Gastrocnemius medialis (tissue), 4 donors: ENCODE results near the gene KCNQ4. TPM values are rescaled to one million over a fixed set of nuclear protein-coding genes. Genes with fewer than 3 reads are reported as not detected.

Source experiments
- ATAC-seq, 2 donors: fragments of 150-250 bp; one replicate each; pipeline ENCODE4 v1.9.1; 2016
- DNase-seq, 2 donors: peaks; one replicate each; pipeline ENCODE4 v3.0.0-alpha.2; 2019
- H3K27ac ChIP-seq, 4 donors: fragments of 200-600 bp; sonication (generic); 1 replicate in 1 of 4; 2 replicates in 3 of 4; pipeline ENCODE4 v1.5.1; 2016 to 2018; ENCODE audit warnings: mild to moderate bottlenecking in 2 of 4, moderate library complexity in 1 of 4
- H3K27me3 ChIP-seq, 3 donors: fragments of 200-600 bp; sonication (generic) in 2 of 3; 1 replicate in 1 of 3; 2 replicates in 2 of 3; pipeline versions ENCODE4 v1.5.1 to v1.6.0; 2016 to 2019; ENCODE audit warnings: mild to moderate bottlenecking in 1 of 3, moderate library complexity in 1 of 3
- H3K36me3 ChIP-seq, 2 donors: fragments of 200-600 bp; sonication (generic) in 1 of 2; one replicate each; pipeline ENCODE4 v1.5.1; 2017 to 2018
- H3K4me1 ChIP-seq, 2 donors: fragments of 200-600 bp; sonication (generic) in 1 of 2; one replicate each; pipeline ENCODE4 v1.5.1; 2016 to 2017; ENCODE audit warnings: mild to moderate bottlenecking in 2 of 2
- H3K4me3 ChIP-seq, 4 donors: fragments of 200-600 bp; sonication (generic) in 3 of 4; 1 replicate in 1 of 4; 2 replicates in 3 of 4; pipeline ENCODE4 v1.5.1; 2016 to 2019; ENCODE audit warnings: mild to moderate bottlenecking in 2 of 4
- H3K9me3 ChIP-seq, 3 donors: fragments of 200-600 bp; sonication (generic) in 2 of 3; 1 replicate in 1 of 3; 2 replicates in 2 of 3; pipeline ENCODE4 v1.5.1; 2016 to 2019
- CTCF ChIP-seq, 5 experiments: fragments of 450-650 bp in 3 of 5; fragments of 200-600 bp in 2 of 5; sonication (generic) in 2 of 5; IDR thresholded peaks in 4 of 5; conservative IDR thresholded peaks in 1 of 5; 1 replicate in 4 of 5; 2 replicates in 1 of 5; pipeline ENCODE4 v1.5.1; 2016 to 2019; ENCODE audit warnings: antibody characterized with exemption in 5 of 5, mild to moderate bottlenecking in 3 of 5, moderate library complexity in 3 of 5
- POLR2A ChIP-seq, 2 donors: fragments of 450-650 bp; IDR thresholded peaks; one replicate each; pipeline ENCODE4 v1.6.1; 2017; ENCODE audit warnings: antibody characterized with exemption in 2 of 2, mild to moderate bottlenecking in 2 of 2, moderate library complexity in 2 of 2
- in situ Hi-C, 4 donors: fragments of 200-750 bp; cut with MboI; loops; one replicate each; pipeline versions ENCODE4 v1.15.0 to v1.8.0; 2017; ENCODE audit warnings: low sequenced_read_pairs in 4 of 4
- intact Hi-C: fragments of 100-400 bp; cut with DNase I; formaldehyde crosslinking; loops from one replicate; pipeline ENCODE4 v1.15.1; 2023; ENCODE audit warnings: low total_unique reads
- total RNA-seq, 4 donors: library from RNA; depleted of rRNA; stranded (reverse); fragments of >200 nt; gene quantifications; one replicate each; pipeline versions ENCODE4 v1.1.0 to v1.2.3, GENCODE V29; 2016

Gene KCNQ4
- total RNA-seq, 4 donors from 2014 or later, result 2.9 to 8.2 (median 3.5) TPM

GRCh38 chr1:40880813-40881549 lies 97.4 kb downstream of the KCNQ4 start:
- Histone ChIP-seq H3K9me3 (no peaks in the 10 kb centered on the region), H3K27ac (no peak overlapping the region), H3K36me3 (no peaks in the 10 kb centered on the region), H3K4me3 (no peak overlapping the region), H3K27me3 (peaks cover 16 to 22% (median 16%) of the 10 kb centered on the region in 3 donors), H3K4me1 (peaks cover 0 to 6% of the 10 kb centered on the region in 2 donors)
- TF ChIP-seq CTCF (IDR thresholded peaks at IDR 0.05 in 4 of 5, conservative IDR thresholded peaks at IDR 0.05 in 1 of 5) (no peak), POLR2A (IDR thresholded peaks at IDR 0.05) (no peak)
- in situ Hi-C loops (no loop called here), intact Hi-C loops (no loop called here)
- ATAC-seq, result no peak
- DNase-seq, result no peak

- in situ Hi-C loops, result no loop called here
- H3K36me3 ChIP-seq, result no peaks in the 10 kb centered on the region
- no peak for DNase-seq
- no peak overlapping the region for H3K4me3 ChIP-seq
- H3K27me3 ChIP-seq, result peaks cover 16 to 22% (median 16%) of the 10 kb centered on the region in 3 donors
- TF ChIP-seq CTCF (IDR thresholded peaks at IDR 0.05 in 4 of 5, conservative IDR thresholded peaks at IDR 0.05 in 1 of 5) (no peak), POLR2A (IDR thresholded peaks at IDR 0.05) (no peak)
- H3K4me1 ChIP-seq, result no peaks in the 10 kb centered on the region
- intact Hi-C loops, result no loop called here
- no peak for ATAC-seq
- no peaks in the 10 kb centered on the region for H3K9me3 ChIP-seq
- H3K27ac ChIP-seq, result no peak overlapping the region
Observed at GRCh38 chr1:40884055-40884795, 100.6 kb downstream of the KCNQ4 start.

DNA sequence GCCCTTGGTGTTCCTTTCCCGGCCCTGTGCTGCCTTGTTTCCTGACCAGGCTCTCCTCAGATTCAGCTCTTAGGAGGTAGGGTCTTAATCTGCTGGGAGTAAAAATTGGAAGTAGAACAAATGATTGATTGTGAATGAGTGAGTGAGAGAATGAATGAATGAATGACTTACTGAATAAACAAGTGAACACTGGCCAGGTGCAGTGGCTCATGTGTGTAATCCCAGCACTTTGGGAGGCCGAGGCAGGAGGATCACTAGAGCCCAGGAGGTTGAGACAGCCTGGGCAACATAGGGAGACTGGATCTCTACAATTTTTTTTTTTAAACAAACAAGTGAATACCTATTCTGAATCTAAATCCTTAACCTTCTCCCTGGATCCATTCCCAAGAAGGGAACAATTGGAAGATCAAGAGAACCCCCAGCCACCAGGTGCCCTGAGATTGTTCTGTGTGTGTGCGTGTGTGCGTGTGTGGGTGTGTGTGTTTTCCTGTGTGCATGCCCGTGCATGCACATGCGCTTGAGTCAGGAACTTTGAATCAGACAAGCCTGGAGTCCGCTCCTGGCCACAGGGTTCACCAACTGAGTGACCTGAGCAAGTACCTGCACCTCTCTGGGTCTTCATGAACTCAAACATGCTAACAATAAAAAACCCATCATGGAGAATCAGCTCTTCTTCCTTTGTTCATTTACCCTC lies 102.9 kb downstream of the KCNQ4 start:
- Histone ChIP-seq H3K4me3 (no peak overlapping the region), H3K4me1 (no peaks in the 10 kb centered on the region), H3K9me3 (no peaks in the 10 kb centered on the region), H3K36me3 (no peaks in the 10 kb centered on the region), H3K27ac (no peak overlapping the region), H3K27me3 (peaks cover 16 to 22% (median 16%) of the 10 kb centered on the region in 3 donors)
- TF ChIP-seq POLR2A (IDR thresholded peaks at IDR 0.05) (no peak), CTCF (IDR thresholded peaks at IDR 0.05 in 4 of 5, conservative IDR thresholded peaks at IDR 0.05 in 1 of 5) (no peak)
- in situ Hi-C loops, result no loop called here
- intact Hi-C loops, result no loop called here
- DNase-seq, result no peak
- no peak for ATAC-seq

DNA sequence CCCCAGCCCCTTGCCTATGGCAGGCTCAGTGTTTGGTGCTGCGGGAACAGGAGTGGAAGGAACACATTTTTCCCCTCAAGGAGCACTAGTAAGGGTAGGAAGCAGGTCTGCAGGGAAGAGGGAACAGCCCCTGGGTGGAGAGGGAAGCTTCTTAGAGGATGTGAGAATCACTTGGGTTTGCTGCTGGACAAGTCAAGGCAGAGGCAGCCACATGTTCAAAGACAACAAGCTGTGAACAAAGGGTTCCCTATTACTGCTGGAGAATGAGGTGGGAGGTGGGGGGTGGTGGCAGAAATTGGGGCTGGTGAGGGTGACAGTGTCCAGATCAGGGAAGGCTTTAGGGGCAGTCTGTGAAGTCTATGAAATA lies 103.4 kb downstream of the KCNQ4 start:
- Histone ChIP-seq H3K4me1 (no peaks in the 10 kb centered on the region), H3K4me3 (no peak overlapping the region), H3K27ac (no peak overlapping the region), H3K36me3 (no peaks in the 10 kb centered on the region), H3K9me3 (no peaks in the 10 kb centered on the region), H3K27me3 (peaks cover 16 to 22% (median 16%) of the 10 kb centered on the region in 3 donors)
- in situ Hi-C loops (no loop called here), intact Hi-C loops (no loop called here)
- DNase-seq, result no peak
- no peak for ATAC-seq
- TF ChIP-seq POLR2A (IDR thresholded peaks at IDR 0.05), result no peak
- TF ChIP-seq CTCF (IDR thresholded peaks at IDR 0.05 in 4 of 5, conservative IDR thresholded peaks at IDR 0.05 in 1 of 5), result no peak
